Measurements from ENCODE around the gene KLF9.

DNA sequence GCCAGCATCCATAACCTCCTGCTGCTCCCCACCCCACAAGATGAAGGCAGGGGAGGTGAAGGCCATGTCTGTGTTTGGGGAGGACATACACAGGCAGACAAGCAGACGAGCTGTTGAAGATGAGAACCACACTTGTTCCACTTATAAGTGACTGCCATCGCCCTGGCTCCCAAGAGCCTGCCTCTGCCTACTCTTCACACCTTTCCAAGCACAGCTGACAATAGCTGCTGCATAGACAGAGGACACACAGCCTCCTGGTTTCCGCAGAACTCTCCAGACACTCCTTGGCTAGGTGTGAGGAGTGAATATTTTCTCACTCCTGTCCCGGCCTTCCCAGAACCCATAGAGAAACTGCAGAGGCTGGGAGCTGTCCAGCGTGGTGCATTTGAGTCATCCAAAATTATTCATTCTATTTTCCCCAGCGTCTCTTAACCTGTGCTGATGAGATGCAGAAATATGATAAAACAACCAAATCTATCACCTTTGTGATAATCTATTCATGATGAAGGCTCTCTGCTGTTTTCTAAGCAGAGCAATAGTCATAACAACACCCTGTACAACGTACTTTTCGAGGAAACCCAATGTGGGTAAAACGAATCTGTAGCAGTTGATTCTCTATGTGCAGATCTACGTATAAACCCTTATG, 24.7 kb downstream of the KLF9 start:
- TF ChIP-seq, protein P1, sequence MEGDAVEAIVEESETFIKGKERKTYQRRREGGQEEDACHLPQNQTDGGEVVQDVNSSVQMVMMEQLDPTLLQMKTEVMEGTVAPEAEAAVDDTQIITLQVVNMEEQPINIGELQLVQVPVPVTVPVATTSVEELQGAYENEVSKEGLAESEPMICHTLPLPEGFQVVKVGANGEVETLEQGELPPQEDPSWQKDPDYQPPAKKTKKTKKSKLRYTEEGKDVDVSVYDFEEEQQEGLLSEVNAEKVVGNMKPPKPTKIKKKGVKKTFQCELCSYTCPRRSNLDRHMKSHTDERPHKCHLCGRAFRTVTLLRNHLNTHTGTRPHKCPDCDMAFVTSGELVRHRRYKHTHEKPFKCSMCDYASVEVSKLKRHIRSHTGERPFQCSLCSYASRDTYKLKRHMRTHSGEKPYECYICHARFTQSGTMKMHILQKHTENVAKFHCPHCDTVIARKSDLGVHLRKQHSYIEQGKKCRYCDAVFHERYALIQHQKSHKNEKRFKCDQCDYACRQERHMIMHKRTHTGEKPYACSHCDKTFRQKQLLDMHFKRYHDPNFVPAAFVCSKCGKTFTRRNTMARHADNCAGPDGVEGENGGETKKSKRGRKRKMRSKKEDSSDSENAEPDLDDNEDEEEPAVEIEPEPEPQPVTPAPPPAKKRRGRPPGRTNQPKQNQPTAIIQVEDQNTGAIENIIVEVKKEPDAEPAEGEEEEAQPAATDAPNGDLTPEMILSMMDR (IDR thresholded peaks at IDR 0.05), result no peak
- TF ChIP-seq ZFX (IDR thresholded peaks at IDR 0.05; ENCODE audit: borderline replicate concordance), result no peak
